DMS153 (cell line): Measurements from ENCODE around the gene IBTK.
"Not testable (repeated sequence)": the region's sequence is repeated elsewhere in the genome, so short reads cannot be mapped to it uniquely, and the experiment has no call there.

Experiments
- DNase-seq: peaks from one replicate; lab custom pipeline; 2025; lab: John Stamatoyannopoulos, UW

The IBTK gene, protein sequence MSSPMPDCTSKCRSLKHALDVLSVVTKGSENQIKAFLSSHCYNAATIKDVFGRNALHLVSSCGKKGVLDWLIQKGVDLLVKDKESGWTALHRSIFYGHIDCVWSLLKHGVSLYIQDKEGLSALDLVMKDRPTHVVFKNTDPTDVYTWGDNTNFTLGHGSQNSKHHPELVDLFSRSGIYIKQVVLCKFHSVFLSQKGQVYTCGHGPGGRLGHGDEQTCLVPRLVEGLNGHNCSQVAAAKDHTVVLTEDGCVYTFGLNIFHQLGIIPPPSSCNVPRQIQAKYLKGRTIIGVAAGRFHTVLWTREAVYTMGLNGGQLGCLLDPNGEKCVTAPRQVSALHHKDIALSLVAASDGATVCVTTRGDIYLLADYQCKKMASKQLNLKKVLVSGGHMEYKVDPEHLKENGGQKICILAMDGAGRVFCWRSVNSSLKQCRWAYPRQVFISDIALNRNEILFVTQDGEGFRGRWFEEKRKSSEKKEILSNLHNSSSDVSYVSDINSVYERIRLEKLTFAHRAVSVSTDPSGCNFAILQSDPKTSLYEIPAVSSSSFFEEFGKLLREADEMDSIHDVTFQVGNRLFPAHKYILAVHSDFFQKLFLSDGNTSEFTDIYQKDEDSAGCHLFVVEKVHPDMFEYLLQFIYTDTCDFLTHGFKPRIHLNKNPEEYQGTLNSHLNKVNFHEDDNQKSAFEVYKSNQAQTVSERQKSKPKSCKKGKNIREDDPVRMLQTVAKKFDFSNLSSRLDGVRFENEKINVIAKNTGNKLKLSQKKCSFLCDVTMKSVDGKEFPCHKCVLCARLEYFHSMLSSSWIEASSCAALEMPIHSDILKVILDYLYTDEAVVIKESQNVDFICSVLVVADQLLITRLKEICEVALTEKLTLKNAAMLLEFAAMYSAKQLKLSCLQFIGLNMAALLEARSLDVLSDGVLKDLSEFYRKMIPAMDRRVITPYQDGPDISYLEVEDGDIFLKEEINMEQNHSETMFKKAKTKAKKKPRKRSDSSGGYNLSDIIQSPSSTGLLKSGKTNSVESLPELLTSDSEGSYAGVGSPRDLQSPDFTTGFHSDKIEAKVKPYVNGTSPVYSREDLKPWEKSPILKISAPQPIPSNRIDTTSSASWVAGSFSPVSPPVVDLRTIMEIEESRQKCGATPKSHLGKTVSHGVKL (N-terminal part only)

DNA sequence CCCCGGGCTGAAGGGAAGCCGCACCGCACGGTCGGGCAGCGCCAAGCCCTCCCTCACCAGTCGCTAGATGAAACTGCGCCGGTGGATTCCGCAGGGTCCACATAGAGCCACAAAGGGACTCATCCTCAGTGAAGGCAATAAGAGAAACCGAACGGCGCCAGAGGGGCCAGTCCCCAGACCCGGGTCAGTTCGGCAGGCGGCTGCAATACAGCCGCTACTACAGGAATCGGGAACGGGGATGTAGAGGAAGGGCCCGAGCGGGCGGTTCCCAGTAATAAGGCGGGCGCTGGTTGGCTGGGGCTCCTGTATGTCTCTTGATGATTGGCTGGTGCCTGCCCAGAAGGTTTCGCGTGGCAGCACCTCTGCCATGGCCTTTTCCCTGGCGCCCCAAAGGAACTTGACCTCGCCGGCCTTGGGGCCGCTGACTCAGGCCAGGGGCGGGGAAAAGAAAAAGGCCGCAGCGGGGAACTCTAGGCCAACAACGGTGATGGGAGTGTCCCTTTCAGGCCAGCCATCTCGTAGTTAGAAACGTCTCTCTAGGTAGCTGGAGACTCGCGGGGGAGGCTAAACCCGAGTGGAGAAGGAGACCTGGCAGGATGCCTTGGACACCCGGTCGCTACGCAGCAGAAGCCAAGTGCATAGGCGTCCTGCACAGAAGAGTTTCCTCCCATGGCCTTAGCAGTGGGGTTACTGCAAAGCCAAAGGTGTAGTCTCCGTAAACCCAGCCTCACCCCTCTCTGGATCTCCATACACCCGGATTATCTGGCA, at the start of gene IBTK:
TSS of gene IBTK (minus strand) at position 240 of the 768 bp plus-strand sequence. CDS start 7,258 bp downstream, outside the sequence.
- peak; percentile 88 for DNase-seq

DNA sequence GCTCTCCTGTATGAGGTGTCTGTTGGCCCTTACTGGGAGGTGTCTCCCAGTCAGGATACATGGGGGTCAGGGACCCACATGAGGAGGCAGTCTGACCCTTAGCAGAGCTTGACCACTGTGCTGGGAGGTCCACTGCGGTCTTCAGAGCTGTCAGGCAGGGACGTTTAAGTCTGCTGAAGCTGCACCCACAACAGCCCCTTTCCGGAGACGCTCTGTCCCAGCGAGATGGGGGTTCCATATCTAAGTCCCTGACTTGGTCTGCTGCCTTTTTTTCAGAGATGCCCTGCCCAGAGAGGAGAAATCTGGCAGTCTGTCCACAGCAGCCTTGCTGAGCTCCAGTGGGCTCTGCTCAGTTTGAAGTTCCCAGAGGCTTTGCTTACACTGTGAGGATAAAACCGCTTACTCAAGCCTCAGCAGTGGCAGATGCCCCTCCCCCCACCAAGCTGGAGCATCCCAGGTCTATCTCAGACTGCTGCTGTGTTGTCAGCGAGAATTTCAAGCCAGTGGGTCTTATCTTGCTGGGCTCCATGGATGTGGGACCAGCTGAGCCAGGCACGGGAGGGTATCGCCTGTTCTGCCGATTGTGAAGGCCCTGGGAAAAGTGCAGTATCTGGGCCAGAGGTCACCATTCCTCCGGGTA, 36.3 kb upstream of the IBTK start:
- no peak for DNase-seq

DNA sequence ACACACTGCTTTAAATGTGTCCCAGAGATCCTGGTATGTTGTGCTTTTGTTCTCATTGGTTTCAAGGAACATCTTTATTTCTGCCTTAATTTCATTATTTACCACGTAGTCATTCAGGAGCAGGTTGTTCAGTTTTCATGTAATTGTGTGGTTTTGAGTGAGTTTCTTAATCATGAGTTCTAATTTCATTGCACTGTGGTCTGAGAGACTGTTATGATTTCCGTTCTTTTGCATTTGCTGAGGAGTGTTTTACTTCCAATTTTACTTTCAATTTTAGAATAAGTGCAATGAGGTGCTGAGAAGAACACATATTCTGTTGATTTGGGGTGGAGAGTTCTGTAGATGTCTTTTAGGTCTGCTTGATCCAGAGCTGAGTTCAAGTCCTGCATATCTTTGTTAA, 34.0 kb upstream of the IBTK start:
- DNase-seq: not testable (repeated sequence)

DNA sequence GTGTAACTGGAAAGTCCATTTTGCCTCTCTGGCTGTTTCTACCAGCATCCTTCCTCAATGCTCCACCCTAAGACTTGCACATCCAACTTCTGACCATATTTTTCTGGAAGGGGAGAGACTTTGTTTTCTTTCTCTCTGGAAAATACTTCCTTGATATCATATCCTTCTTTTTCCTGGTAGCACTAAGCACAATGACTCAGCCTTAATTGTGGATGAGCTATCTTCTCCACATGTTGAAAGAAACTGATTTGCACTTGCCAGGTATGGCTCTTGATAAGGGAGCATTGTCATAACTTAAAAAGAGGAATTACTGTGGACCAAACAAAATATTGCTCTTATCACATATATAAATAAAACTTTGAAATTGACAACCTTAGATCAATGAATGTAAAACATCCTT, 30.1 kb upstream of the IBTK start:
- no peak for DNase-seq

DNA sequence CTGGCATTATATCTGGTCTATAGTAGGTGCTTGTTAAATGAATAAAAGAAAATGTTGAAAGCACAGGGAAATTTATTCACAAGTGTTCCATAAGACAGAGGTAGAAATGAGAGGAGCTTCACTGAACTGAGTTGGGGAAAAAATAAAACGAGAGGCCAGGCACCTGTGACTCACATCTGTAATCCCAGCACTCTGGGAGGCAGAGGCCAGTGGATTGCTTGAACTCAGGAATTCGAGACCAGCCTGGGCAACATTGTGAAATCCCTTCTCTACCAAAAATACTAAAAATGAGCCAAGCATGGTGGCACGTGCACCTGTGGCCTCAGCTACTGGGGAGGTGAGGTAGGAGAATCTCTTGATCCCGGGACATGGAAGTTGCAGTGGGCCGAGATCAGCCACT, 28.1 kb upstream of the IBTK start:
- DNase-seq: no peak

DNA sequence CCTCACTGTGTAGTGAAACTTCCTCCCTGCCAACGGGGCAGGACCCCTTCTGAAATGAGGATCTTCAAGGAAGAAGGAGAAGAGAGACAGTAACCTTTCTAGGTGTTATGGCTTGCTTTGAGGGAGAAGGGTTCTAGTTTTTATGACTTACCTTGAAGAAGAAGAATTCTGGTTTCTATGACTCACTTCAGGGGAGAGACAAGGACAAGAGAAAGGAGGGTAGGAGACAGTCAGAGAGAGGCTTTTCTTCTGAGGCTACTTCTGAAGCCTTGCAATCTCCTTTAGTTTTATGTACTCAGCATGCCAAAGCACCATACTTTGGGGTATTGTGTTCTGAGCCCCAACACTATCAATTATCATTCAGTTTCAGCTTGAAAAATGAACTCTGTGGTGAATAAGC, 25.8 kb upstream of the IBTK start:
- no peak for DNase-seq

DNA sequence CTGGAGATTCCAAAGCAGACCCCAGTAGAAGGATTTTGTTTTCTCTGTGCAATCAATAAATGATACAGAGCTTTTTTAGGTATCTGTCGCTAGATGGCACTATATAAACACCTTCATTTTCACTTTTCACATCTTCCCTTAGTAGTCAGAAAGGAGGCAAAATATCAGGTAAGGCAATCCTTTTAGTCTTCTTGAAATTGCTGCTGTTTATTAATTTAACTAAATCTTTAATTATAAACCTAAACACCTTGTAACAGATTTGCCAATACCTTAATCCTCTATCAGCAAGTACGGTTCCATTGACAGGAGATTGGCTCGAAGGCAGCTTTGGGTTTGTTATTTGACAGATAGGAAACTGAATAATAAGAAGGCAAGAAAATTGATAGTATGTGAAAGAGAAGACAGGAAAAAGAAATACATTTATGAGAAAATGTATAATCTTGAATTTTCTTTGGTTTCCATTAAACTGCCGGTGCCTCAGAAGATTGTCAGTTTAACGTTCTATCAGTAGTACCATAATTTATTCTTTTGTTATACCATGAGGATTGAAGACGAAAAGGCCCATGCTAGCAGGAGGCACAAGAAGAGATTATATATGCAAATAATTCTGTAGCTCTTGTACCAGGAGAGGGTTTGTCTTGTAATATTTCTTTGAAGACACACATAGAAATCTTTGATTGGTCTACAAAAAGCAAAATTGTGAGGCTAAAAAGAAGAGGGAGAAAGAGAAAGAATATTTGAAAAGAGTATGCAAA, 23.5 kb upstream of the IBTK start:
- peak; percentile 75 for DNase-seq

DNA sequence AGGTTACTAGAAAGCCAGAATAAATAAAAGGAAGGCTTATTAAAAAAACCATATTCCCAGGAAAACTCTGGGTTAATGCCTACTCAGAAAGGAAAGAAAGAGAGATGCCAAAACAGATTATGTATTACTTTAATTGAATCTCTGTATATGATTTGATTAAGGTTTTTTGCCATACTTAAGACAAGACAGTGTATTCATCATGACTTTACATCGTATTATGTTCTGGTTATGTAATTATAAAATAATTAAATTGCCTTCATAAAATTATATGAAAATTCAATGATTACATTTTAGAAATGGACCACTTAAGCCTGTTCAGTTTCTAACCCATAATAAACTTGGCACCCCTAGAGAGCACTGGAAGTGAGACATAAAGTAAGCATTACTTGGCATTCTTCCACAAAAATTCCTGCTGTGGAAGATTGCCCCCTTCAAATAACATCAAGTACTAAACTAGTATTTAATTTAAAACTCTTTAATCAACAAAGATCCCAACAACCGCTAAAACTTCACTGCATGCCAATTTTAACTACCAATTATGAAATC, 20.8 kb upstream of the IBTK start:
- no peak for DNase-seq

DNA sequence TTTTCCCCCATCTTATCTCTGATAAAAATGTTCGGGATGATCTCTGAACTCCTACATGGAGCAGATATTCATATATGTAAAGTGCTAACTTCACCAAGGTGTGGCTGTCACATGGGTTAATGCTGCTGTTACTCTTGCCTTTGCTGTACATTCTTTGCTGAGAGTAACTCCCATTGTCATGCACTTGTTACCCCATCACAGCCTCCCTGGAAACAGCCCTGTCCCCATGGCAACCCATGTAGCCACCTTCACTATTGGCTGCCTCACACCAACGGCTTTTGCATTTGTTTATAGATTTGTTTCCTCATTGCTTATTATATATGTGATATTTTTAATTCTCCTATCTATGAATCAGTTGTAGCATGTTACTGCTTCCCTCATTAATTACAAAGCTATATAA, 17.3 kb upstream of the IBTK start:
- DNase-seq: no peak

DNA sequence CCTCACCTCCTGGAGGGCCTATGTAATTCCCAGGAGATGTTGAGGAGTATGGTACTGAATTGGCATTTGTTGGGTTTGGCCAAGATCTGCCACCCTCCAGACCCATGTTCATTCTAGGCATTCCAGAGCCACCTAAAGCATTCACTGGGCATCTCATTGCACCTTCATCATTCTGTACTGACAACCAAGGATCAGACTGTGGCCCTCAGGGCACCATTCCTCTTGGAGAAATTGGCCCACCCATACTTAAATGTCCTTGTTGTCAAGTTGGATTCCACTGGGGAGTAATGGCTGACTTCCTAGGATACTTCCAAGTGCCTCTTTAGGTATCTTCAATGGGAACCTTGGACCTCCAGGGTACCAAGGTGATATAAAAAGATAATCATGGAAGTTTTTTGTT, 16.8 kb upstream of the IBTK start:
- no peak for DNase-seq

DNA sequence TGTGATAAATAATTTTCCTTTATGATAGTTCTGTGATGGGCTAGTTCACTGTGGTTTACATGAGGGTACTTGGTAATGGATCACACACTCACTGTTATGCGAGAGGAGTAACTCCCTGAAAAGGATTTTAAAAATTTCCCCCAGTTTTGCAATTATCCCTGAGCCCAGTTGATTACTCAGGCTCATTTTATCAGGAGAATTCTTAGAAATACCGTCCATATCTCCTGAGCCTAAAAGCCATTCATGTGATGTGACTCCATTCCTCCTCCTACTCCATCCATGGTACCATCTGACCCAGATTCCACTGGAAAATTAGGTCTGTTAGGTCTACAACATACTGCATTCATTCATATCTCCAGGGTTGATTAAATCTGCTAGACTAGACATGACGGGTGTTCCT, 16.4 kb upstream of the IBTK start:
- DNase-seq: no peak

DNA sequence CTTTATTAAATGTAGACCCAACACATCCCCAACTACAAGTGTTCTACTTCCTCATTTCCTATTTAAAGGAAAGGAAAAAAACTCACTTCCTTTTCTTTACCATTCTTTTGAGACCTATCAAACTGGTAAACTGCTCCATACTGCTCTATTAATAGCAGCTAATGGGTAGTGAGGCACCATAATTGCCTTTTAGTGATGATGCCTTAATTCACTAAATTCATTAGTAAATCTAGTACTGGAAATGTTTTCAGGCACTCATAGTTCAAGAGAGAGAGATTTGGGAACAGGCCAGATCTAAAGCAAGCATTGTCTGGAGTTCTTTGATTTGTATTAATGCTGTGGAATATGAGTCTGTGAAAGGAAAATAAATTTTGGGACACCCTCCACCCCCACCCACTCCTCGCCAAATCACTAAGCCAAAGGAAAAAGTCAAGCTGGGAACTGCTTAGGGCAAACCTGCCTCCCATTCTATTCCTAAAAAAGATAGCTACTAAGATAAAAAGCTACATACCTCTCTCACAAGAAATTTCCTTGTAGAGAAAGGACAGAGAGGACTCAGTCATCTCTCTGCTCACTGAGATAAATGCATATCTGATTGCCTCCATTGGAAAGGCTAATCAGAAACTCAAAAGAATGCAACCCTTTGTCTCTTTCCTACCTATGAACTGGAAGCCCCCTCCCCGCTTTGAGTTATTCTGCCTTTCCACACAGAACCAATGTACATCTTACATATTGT, 13.6 kb upstream of the IBTK start:
- DNase-seq: no peak

DNA sequence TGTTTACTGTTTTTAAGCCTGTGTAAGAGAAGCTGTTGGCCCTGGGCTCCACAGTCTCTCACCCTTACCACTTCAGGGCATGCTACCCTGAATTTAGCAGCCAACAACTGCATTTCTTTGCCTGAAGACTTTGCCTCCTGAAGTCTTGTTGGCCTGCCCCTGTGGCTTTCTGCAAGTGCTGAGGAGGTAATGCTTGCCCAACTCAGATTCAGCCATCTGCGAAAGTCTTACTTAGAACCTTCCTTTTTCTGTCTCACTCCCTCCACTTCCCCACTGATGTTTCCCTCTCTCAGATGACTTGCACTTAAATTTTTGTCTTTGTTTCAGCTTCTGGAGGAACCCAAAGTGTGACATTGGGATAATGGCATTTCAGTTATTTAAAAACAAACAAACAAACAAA, 11.8 kb upstream of the IBTK start:
- no peak for DNase-seq

DNA sequence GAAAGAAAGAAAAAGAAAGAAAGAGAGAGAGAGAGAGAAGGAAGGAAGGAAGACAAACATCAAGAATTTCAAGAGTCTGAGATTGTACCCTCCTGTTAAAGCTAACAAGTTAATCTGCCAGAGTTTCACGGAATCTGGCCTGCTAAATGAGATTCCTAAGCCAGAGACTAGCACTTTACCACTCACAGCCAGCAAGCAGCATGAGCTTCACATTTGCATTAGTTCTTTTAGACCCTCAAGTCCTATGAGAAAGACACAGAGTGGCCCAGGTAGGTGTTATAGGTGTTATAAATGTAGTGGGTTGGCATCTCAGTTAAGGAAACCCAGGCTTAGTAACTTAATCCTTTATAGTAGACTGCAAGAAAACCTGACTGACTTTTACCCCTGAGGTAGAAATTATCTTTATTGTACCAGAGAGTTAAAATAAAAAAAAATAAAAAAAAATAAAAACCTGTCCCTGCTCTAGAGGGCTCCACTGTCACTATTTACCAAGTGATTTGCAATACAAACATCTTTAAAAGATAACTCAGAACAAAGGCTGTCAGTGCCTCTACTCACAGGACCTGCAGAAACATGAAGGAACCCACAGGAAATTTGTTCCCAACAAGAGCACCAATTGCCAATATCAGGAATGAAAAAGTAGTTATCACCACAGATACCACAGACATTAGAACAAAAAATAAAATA, 9.7 kb upstream of the IBTK start:
- no peak for DNase-seq

DNA sequence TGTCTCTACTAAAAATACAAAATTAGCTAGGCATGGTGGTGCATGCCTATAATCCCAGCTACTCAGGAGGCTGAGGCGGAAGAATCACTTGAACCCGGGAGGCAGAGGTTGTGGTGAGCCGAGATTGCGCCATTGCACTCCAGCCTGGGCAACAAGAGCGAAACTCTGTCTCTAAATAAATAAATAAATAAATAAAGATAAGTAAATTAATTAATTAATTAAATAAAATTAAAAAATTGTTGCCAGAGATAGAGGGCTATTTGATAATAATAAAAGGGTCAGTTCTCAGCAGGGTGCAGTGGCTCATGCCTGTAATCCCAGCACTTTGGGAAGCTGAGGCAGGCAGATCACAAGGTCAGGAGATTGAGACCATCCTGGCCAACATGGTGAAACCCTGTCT, 7.2 kb upstream of the IBTK start:
- DNase-seq: not testable (repeated sequence)

DNA sequence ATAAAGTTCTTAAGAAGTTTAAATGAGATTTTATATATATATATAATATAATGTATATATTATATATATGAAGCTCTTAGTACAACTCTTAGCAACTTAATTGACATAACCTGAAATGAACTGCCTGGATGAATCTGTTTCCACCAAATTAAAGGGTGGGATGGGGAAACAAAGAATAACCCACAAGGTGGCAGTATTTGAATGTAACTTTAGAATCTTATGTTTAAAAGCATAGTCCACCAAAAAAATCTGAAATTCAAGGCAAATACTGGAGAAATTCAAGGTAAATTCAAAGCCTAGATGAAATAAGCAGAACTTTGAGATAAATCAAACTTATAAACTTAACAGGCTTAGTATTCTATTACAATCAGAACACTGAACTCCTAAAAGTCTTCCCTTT, 4.4 kb upstream of the IBTK start:
- no peak for DNase-seq

DNA sequence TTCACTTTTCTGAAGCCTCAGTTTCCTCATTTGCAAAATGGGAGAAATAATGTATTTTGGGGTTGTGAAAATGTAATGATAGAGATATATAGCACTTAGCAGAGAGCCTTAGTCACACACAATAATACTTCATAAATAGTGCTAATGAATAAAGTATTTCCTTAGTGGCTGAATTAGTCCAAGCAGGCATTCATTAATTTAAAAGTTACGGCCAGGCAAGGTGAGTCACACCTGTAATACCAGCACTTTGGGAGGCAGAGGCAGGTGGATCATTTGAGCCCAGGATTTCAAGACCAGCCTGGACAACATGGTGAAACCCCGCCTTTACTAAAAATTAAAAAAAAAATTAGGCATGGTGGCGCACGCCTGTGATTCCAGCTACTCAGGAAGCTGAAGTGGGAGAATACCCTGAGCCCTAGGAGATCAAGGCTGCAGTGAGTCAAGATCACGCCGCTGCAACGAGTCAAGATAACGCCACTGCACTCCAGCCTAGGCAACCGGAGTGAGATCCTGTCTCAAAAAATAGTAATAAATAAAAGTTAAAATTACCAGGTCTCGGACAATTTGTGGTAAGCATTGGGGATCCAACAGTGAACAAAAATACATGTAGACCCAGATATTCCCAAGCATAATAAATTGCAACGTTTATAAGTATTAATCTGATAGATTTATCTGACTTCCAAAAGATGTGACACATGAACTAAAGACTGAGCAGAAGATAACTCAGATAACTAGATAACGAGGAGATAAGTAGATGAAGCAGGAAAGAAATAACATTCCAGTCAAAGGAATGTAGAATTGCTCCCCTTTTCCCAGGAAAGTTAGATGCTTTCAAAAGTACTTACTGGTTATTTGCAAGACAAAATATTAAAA, 2.1 kb upstream of the IBTK start:
- DNase-seq: no peak

DNA sequence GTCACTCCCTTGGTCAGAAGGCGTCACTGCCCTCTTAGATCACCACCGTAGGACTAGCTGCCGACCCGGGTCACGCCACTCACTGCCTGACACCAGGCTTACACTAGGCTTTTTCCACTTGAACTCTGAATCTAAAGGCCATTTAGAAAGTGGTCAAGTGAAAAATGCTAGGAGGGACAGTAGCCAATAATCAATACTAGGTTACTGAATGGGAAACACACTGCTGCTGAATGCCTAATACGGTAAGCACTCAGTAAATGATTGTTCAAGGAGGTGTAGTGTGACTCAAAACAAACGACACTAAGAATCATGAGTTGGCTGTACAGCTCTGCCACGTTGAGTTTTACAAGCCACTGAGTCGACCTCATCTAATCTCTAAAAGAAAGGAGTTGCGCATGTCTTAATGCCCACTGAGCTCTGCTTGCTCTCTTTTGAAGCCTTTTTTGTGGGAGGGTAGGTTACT, 760 bp upstream of the IBTK start:
- peak; percentile 24 for DNase-seq
